Muscle of back (tissue), 13 donors: ENCODE measurements around the gene IFNA13. TPM values are rescaled to one million over a fixed set of nuclear protein-coding genes. Genes with fewer than 3 reads are reported as not detected.
"Not testable (repeated sequence)": the region's sequence is repeated elsewhere in the genome, so short reads cannot be mapped to it uniquely, and the experiment has no call there.

Experiments
- DNase-seq, 3 donors: peaks; one replicate each; pipeline versions ENCODE4 v3.0.0 to v3.0.0-alpha.2; 2013
- long read RNA-seq, 9 donors: transcript quantifications; one replicate each; lab custom pipeline, GENCODE V29; 2026
- polyA plus RNA-seq, 10 donors: library from polyadenylated mRNA; unstranded; fragments of 120-200 nt; gene quantifications; one replicate each; pipeline ENCODE4 v1.2.1, GENCODE V29; 2013; ENCODE audit not compliant: insufficient read length in 10 of 10

IFNA13 gene
- polyA plus RNA-seq = not detected
- long read RNA-seq, donor 1 = 0 reads
- long read RNA-seq, donor 2 = 0 reads
- long read RNA-seq, donor 3 = 0 reads
- long read RNA-seq, donor 4 = 0 reads
- long read RNA-seq, donor 5 = 0 reads
- long read RNA-seq, donor 6 = 0 reads
- long read RNA-seq, donor 7 = 0 reads
- long read RNA-seq, donor 8 = 0 reads
- long read RNA-seq, donor 9 = 0 reads

- DNase-seq = no peak
These were observed at the start of gene IFNA13 for GRCh38 chr9:21367957-21368356. Gene IFNA13, minus strand, starts transcription at chr9:21368057. Its CDS starts 47 bp downstream, at chr9:21368010.

- DNase-seq = no peak
These were observed 47.8 kb upstream of the IFNA13 start for GRCh38 chr9:21415493-21416267.

- DNase-seq = no peak
These were observed 46.5 kb upstream of the IFNA13 start for GRCh38 chr9:21414220-21414940.

GRCh38 chr9:21413624-21414023 is 45.8 kb upstream of the IFNA13 start:
- DNase-seq = no peak

- DNase-seq = no peak
These were observed 45.3 kb upstream of the IFNA13 start for GRCh38 chr9:21413151-21413550.

- no peak for DNase-seq
These were observed 44.2 kb upstream of the IFNA13 start for GRCh38 chr9:21412107-21412506.

GRCh38 chr9:21408817-21409216 is 41.0 kb upstream of the IFNA13 start, which contains the start of gene IFNA8:
Gene IFNA8, plus strand, starts transcription at chr9:21409117. Its CDS starts 60 bp downstream, at chr9:21409177.
- no peak for DNase-seq

- no peak for DNase-seq
These were observed 36.3 kb upstream of the IFNA13 start for GRCh38 chr9:21404146-21404545.

- DNase-seq = peak in 2 of 3 donors; percentile 24 to 61
These were observed 34.8 kb upstream of the IFNA13 start for GRCh38 chr9:21402386-21403251.

GRCh38 chr9:21399956-21400355 is 32.1 kb upstream of the IFNA13 start:
- DNase-seq = no peak

GRCh38 chr9:21398955-21399489 is 31.2 kb upstream of the IFNA13 start:
- no peak for DNase-seq

- DNase-seq = peak; percentile 19 to 72 (median 41)
These were observed 28.2 kb upstream of the IFNA13 start for GRCh38 chr9:21395778-21396717.

- no peak for DNase-seq
These were observed 24.4 kb upstream of the IFNA13 start for GRCh38 chr9:21392270-21392669.

- DNase-seq = no peak
These were observed 17.3 kb upstream of the IFNA13 start, which contains the start of gene IFNA2 for GRCh38 chr9:21385131-21385670. Gene IFNA2, minus strand, starts transcription at chr9:21385398. Its CDS starts 69 bp downstream, at chr9:21385329.

- no peak for DNase-seq
These were observed 15.8 kb upstream of the IFNA13 start for GRCh38 chr9:21383627-21384026.

- DNase-seq = peak in 1 of 3 donors; percentile 11
These were observed 13.8 kb upstream of the IFNA13 start for GRCh38 chr9:21381448-21382339.

GRCh38 chr9:21371467-21371866 is 3.6 kb upstream of the IFNA13 start:
- not testable (repeated sequence) for DNase-seq

- DNase-seq = not testable (repeated sequence)
These were observed 688 bp downstream of the IFNA13 start for GRCh38 chr9:21367169-21367568.

- no peak for DNase-seq
These were observed 5.6 kb downstream of the IFNA13 start for GRCh38 chr9:21362287-21362686.
